ENCODE data around the gene RANBP9.

Gene RANBP9

GRCh38 chr6:13711733-13712598 lies at the start of gene RANBP9:
Gene RANBP9 (minus strand): TSS chr6:13711835. CDS start chr6:13711505, 330 bp downstream.
- H3K9me3 ChIP-seq (ENCODE audit: severe bottlenecking): peaks cover 10% of the 10 kb centered on the region
- H3K27ac ChIP-seq: peak within 1 kb of the TSS; percentile 92
- peaks cover 5% of the 10 kb centered on the region; the same call in 1 of the 2 replicates for H3K36me3 ChIP-seq
- peak; percentile 98 for DNase-seq
- H3K27me3 ChIP-seq (ENCODE audit: insufficient read depth, low read depth, severe bottlenecking): no peaks in the 10 kb centered on the region
- peak within 1 kb of the TSS; percentile 82 for H3K4me3 ChIP-seq (ENCODE audit: low read depth, low read length)
- TF ChIP-seq, protein P1, sequence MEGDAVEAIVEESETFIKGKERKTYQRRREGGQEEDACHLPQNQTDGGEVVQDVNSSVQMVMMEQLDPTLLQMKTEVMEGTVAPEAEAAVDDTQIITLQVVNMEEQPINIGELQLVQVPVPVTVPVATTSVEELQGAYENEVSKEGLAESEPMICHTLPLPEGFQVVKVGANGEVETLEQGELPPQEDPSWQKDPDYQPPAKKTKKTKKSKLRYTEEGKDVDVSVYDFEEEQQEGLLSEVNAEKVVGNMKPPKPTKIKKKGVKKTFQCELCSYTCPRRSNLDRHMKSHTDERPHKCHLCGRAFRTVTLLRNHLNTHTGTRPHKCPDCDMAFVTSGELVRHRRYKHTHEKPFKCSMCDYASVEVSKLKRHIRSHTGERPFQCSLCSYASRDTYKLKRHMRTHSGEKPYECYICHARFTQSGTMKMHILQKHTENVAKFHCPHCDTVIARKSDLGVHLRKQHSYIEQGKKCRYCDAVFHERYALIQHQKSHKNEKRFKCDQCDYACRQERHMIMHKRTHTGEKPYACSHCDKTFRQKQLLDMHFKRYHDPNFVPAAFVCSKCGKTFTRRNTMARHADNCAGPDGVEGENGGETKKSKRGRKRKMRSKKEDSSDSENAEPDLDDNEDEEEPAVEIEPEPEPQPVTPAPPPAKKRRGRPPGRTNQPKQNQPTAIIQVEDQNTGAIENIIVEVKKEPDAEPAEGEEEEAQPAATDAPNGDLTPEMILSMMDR (IDR thresholded peaks at IDR 0.05; ENCODE audit: low read depth, low read length): no peak

GRCh38 chr6:13760307-13761304 lies 49.0 kb upstream of the RANBP9 start:
- no peak overlapping the region for H3K27ac ChIP-seq
- TF ChIP-seq, protein P1 (IDR thresholded peaks at IDR 0.05; ENCODE audit: low read depth, low read length): no peak
- no peaks in the 10 kb centered on the region for H3K27me3 ChIP-seq (ENCODE audit: insufficient read depth, low read depth, severe bottlenecking)
- H3K4me3 ChIP-seq (ENCODE audit: low read depth, low read length): no peak overlapping the region
- DNase-seq: no peak
- peaks cover 7% of the 10 kb centered on the region for H3K9me3 ChIP-seq (ENCODE audit: severe bottlenecking)
- H3K36me3 ChIP-seq: no peaks in the 10 kb centered on the region

DNA sequence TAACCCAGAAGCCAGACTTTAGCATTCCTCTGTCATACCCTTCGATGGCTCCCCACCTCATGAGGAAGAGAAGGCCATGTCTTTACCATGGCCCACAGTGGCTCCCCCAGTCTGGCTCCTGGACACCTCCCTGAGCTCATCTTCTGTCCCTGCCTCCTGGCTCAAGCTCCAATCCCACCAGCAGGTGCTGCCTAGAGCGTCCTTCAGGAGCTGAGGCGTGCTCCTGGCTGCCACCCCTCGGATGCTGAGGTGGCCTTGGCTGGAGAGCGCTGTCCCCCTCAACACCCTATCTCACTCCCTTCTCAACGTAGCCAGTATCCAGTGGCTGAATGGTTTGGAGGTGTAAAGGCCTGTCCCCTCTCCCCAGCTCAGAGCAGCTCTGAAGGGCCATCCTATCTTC lies 47.4 kb upstream of the RANBP9 start:
- no peaks in the 10 kb centered on the region for H3K36me3 ChIP-seq
- TF ChIP-seq, protein P1 (IDR thresholded peaks at IDR 0.05; ENCODE audit: low read depth, low read length): no peak
- no peak for DNase-seq
- H3K4me3 ChIP-seq (ENCODE audit: low read depth, low read length): no peak overlapping the region
- peaks cover 3% of the 10 kb centered on the region for H3K9me3 ChIP-seq (ENCODE audit: severe bottlenecking)
- no peaks in the 10 kb centered on the region for H3K27me3 ChIP-seq (ENCODE audit: insufficient read depth, low read depth, severe bottlenecking)
- no peak overlapping the region for H3K27ac ChIP-seq

GRCh38 chr6:13754644-13755043 lies 43.0 kb upstream of the RANBP9 start:
- no peaks in the 10 kb centered on the region for H3K9me3 ChIP-seq (ENCODE audit: severe bottlenecking)
- no peak overlapping the region for H3K4me3 ChIP-seq (ENCODE audit: low read depth, low read length)
- TF ChIP-seq, protein P1 (IDR thresholded peaks at IDR 0.05; ENCODE audit: low read depth, low read length): no peak

DNA sequence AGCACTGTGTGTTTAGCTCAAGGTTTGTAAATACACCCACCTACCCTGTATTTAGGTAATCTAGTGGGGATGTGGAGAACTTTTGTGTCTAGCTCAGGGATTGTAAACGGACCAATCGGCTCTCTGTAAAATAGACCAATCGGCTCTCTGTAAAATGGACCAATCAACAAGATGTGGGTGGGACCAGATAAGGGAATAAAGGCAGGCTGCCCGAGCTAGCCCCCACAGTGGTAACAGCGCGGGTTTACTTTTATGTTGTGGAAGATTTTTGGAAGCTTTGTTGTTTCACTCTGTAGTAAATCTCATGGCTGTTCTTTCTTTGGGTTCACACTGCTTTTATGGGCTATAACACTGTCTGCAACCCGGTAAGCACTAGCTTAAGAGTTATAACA lies 32.1 kb upstream of the RANBP9 start:
- Histone ChIP-seq H3K27me3 (ENCODE audit: insufficient read depth, low read depth, severe bottlenecking) (no peaks in the 10 kb centered on the region), H3K9me3 (ENCODE audit: severe bottlenecking) (peaks cover 6% of the 10 kb centered on the region), H3K27ac (no peak overlapping the region), H3K36me3 (no peaks in the 10 kb centered on the region), H3K4me3 (ENCODE audit: low read depth, low read length) (no peak overlapping the region)
- no peak for DNase-seq
- TF ChIP-seq, protein P1 (IDR thresholded peaks at IDR 0.05; ENCODE audit: low read depth, low read length): no peak

More at GRCh38 chr6:13754644-13755043, 43.0 kb upstream of the RANBP9 start:
- no peak for DNase-seq
- Histone ChIP-seq H3K27me3 (ENCODE audit: insufficient read depth, low read depth, severe bottlenecking) (no peaks in the 10 kb centered on the region), H3K27ac (no peak overlapping the region), H3K36me3 (no peaks in the 10 kb centered on the region)

Data from WERI-Rb-1 (cell line).